Bone marrow (tissue), 2 donors: ENCODE measurements around the gene NSUN2.
"Not testable (repeated sequence)": the region's sequence is repeated elsewhere in the genome, so short reads cannot be mapped to it uniquely, and the experiment has no call there.

Experiments used
- DNase-seq, 2 donors: peaks; one replicate each; lab custom pipeline; 2025; lab: John Stamatoyannopoulos, UW

NSUN2 gene

GRCh38 chr5:6632888-6633468 lies at the start of gene NSUN2, which contains the start of gene SRD5A1:
Gene NSUN2, minus strand, starts transcription at chr5:6633044. Its CDS starts 65 bp downstream, at chr5:6632979.
Gene SRD5A1, plus strand, starts transcription at chr5:6633440. Its CDS starts 137 bp downstream, at chr5:6633577.
- peak; percentile 84 to 96 for DNase-seq

GRCh38 chr5:6682239-6682638 lies 49.4 kb upstream of the NSUN2 start:
- DNase-seq: no peak

GRCh38 chr5:6681682-6682081 lies 48.8 kb upstream of the NSUN2 start:
- DNase-seq: no peak

GRCh38 chr5:6680922-6681321 lies 48.1 kb upstream of the NSUN2 start:
- DNase-seq: no peak

- DNase-seq: no peak
Observed at GRCh38 chr5:6678385-6678784, 45.5 kb upstream of the NSUN2 start.

- DNase-seq: no peak
Observed at GRCh38 chr5:6676702-6677101, 43.9 kb upstream of the NSUN2 start.

GRCh38 chr5:6675784-6676491 lies 43.1 kb upstream of the NSUN2 start:
- DNase-seq: no peak

- no peak for DNase-seq
Observed at GRCh38 chr5:6674886-6675285, 42.0 kb upstream of the NSUN2 start.

GRCh38 chr5:6674421-6674820 lies 41.6 kb upstream of the NSUN2 start:
- no peak for DNase-seq

GRCh38 chr5:6673963-6674362 lies 41.1 kb upstream of the NSUN2 start:
- DNase-seq: no peak

GRCh38 chr5:6673031-6673430 lies 40.2 kb upstream of the NSUN2 start:
- DNase-seq: no peak

GRCh38 chr5:6668717-6669116 lies 35.9 kb upstream of the NSUN2 start:
- not testable (repeated sequence) for DNase-seq

GRCh38 chr5:6667648-6668047 lies 34.8 kb upstream of the NSUN2 start:
- no peak for DNase-seq

GRCh38 chr5:6666762-6667161 lies 33.9 kb upstream of the NSUN2 start:
- no peak for DNase-seq

GRCh38 chr5:6660688-6661087 lies 27.8 kb upstream of the NSUN2 start:
- DNase-seq: no peak

GRCh38 chr5:6659941-6660684 lies 27.3 kb upstream of the NSUN2 start:
- no peak for DNase-seq

- no peak for DNase-seq
Observed at GRCh38 chr5:6656680-6657079, 23.8 kb upstream of the NSUN2 start.

GRCh38 chr5:6655432-6655831 lies 22.6 kb upstream of the NSUN2 start:
- no peak for DNase-seq

- DNase-seq: no peak
Observed at GRCh38 chr5:6652025-6652424, 19.2 kb upstream of the NSUN2 start.

- no peak for DNase-seq
Observed at GRCh38 chr5:6649681-6650080, 16.8 kb upstream of the NSUN2 start.

GRCh38 chr5:6649186-6649585 lies 16.3 kb upstream of the NSUN2 start:
- DNase-seq: no peak

GRCh38 chr5:6645571-6646362 lies 12.9 kb upstream of the NSUN2 start:
- not testable (repeated sequence) for DNase-seq
